Measurements from ENCODE around the gene MRPL38.
"Not testable (repeated sequence)": the region's sequence is repeated elsewhere in the genome, so short reads cannot be mapped to it uniquely, and the experiment has no call there.

Gene MRPL38

DNA sequence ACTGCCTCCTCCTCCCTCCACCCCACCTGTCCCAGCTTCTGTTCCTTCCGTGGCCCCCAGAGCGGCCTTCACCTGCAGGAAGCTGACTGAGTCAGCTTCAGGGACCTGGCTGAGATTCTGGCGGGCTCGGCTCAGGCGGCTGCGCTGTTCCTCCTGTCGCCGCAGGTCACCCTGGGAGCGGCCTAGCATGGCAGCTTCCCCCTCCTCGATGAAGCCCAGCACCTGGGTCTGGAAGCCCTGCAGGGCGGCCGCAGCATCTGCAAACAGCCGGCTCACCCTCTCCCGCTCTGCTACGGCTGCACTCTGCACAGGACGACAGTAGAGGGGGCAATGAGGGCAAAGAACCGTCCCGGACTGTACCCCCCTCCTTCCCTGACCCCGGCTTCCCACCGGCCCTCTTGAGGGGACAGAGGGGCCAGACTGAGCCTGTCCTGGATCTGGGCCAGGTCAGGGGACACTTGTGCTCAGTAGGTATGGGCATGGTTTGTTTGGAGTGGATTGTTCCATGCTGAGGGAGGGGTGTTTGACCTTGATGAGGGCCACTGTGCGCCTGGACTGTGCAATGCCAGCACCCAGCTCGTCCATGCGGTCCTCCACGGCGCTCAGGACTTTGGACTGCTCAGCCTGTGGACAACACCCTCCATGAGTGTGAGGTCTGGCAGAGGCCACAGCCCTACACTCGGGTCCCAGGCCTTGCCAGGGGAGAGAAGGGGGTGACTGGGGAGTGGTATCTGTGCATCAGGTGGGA lies 28.3 kb downstream of the MRPL38 start:
- peak; percentile 51 for DNase-seq (ENCODE audit: low read depth)

DNA sequence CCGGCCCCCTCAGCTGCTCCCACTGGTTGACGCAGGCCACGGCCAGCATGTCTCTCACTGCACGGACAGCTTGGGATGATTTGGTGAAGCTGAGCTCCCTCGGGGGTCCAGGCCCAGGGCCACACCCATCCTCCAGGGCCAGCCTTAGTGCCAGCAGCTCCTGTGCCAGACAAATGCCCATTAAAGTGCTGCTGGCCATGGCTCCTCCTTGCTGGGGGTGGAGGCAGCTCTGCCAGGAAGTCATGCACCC lies 28.8 kb downstream of the MRPL38 start:
- DNase-seq (ENCODE audit: low read depth) = no peak

DNA sequence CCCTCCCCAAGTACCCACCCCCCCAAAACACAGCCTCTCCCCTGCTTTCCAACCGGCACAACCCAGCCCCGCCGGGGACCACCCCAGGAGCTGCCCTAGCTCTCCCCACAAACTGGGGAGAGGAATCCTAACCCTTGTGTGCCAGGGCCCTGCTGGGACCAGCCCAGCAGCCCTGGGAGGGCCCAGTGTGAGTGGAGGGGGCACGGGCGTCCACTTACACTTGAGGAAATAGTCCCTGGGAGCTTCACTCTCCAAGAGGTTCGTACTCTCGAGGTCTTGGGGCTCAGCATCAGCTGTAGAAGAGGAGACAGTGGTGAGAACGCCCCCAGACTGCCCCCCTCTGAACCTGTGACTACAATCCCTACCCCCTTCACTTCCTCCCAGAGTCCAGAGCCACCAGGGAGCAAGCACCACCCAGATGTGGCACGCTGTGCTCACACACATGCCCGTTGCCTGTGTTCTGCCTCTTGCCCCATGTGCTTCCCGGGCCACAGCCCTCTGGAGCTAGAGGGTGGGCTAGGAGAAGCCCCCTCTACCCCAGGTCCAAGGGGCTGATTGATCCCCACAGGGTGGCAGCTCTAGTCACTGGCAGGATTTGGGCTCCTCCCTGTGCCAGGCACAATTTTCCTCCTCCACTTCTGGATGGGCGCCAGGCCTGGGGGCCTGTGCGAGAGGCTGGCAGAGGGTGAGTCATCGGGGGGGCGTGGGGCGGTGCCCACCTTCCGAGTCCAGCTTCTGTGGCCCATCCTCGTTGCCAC lies 29.3 kb downstream of the MRPL38 start:
- no peak for DNase-seq (ENCODE audit: low read depth)

DNA sequence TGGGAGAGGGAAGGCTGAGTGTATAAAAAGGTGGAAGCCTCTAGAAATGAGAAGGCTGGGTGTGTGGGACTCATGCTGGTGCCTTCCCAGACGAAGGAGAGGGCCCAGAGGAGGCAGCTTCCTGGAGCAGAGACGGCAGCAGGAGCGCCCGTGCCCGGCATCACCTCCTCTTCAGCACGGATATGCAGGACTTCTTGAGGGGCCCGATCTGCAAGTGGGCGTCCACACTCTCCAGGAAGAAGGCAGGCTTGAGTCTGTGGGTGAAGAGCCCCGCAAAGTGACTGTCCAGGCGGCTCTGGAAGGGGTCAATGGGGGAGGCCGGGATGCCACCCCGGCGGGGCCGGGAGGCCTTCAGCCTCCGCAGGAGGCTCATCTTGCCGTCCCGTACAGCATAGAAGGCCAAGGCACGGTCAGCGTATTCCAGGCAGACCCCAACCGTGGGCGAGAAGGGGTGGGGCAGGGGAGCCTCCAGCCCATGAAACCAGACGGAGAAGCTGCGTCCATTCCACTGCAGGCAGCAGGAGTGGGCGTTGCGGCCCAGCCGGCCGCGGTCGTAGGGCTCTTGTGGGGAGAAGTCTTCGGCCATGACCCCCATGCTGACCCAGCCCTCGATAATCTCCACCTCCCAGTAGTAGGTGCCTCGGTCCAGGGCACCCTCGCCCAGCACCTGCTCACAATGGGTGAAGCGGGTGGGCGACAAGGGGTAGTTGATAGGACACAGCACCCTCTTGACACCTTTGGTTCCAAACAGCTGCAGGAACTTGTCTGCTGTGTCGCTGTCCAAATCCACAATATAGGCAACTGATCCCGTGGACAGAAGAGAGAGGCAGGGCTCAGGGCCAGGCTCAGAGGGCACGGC lies 30.1 kb downstream of the MRPL38 start:
- no peak for DNase-seq (ENCODE audit: low read depth)

DNA sequence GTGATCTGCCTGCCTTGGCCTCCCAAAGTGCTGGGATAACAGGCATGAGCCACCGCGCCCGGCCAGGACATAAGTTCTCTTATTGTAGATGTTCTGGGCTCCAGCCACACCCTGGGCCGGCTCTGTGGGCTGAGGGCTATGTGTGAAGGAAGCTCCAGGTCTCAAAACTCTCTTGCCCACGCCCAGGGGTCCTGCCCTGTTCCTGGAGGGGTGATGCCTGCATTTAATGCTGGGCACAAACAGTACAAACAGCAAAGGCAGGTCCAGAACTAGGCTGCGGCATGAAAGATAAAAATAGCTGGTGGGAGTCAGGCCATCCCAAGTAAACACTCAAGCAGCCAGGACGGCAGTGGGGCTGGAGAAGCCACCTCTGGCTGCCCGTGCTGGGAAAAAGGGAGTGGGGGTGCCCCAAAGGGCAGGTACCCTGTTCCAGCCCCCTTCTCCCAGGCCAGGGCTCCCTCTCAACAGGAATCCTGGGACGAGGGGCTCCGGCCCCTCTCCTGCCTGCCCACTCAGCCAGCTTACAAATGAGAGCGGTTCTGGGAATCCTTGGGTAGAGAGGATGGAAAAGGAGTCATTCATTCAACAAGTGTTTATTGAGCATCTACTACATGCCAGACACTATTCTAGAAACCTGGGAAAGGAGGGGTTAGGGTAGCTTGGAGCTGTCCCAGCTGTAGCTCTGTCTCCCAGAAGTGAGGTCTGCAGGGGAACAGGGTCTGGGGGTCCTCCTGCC lies 30.9 kb downstream of the MRPL38 start:
- no peak for DNase-seq (ENCODE audit: low read depth)

DNA sequence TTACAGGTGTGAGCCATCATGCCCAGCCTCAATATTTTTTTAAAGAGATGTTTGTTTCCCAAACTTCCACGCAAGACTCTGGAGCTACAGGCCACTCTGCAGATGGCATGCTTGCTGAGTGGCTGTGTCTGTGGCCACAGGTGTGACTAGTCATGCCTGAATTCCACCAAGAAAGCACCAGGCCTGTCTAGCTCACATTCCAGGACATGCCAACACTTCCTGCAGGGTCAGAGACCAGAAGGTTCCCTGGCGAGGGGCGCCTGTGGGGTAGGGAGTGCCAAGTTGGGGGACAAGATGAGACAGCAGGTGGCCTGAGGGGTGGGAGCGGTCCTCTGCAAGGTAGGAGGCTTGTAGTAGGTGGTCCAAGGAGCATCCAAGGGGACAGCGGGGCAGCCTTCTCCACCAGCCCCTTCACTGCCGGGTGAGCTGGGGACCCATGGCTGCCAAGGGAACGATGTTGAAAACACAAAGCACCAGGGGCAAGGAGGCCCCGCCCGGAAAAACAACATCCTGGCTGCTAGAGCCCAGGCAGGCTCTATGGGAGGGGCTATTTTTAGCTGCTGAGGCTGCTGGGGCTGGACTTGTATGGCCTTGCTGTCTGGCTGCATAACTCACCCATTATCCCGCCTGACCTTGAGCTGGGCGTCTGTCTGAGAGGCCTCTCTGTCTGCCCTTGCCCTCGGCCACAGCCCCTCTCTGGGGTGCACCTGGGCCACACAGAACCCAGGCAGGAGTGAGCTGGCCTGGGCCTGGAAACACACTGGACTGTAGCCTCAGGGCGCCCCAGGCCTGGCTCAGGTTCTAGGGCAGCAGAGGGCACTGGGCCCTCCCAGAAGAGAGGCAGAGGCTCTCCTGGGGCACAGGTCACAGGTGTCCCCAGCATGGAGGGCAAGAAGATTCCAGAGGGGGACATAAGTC lies 32.0 kb downstream of the MRPL38 start:
- no peak for DNase-seq (ENCODE audit: low read depth)

DNA sequence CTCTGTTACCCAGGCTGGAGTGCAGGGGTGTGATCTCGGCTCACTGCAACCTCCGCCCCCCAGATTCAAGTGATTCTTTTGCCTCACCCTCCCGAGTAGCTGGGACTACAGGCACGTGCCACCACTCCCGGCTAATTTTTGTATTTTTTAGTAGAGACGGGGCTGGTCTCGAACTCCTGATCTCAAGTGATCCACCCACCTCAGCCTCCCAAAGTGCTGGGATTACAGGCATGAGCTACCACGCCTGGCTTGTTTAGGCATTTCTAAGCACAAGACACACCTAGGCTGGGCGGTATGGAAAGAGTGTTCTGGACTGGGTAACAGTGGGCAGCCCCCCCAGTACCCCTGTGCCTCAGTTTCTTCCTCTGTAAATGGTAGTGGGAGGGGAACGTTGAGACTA lies 34.5 kb downstream of the MRPL38 start:
- DNase-seq (ENCODE audit: low read depth) = not testable (repeated sequence)

DNA sequence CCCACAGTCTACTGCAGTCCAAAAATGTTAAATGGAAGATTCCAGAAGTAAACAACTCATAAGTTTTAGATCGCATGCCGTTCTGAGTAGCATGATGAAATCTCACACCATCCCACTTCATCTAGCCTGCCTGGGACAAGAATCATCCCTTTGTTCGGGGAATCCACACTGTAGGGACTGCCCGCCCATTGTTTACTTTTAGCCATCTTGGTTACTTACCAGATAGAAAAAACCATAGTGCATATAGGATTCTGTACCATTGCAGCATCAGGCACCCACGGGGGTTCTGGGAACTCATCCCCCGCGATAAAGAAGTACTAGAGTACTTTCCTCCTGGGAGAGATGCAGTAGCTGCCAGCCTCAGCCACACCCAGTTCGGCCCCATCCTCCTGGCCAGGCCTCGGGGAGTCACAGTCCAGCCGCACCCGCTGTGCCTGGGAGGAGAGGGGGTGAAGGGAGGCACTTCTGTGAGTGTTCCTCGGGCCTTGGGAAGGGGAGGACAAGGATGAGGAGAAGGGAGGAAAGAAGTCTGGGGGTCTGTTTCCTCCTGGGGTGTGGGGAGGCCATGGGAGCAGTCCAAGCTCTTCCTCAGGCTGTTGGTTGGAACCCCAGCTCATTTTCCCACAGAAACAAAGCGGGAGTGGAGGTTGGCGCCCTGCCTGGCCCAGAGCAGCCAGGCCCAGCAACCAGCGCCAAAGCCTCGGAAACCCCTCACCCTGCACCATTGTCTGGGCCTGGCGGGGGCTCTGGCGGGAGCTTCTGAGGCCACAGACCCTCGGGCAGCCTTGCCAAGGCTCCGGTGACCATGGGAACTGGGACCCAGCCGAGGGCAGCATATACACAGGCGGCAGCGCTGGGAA lies 35.2 kb downstream of the MRPL38 start:
- no peak for DNase-seq (ENCODE audit: low read depth)

DNA sequence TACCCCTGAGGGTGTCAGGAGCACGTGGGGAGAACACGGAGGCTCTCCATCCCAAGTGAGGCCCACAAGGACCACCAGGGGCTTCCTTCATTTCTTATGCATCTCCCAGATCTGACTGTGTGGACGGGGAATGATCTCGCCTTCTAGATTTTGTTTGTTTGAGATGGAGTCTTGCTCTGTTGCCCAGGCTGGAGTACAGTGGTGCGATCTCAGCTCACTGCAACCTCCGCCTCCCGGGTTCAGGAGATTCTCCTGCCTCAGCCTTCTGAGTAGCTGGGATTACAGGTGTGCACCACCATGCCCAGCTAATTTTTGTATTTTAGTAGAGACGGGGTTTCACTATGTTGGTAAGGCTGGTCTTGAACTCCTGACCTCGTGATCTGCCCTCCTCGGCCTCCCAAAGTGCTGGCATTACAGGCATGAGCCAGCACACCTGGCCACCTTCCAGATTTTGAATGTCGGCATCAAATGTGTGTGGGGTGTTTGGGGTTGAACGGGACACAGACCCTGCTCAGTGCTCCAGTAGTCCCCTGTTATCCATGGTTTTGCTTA lies 35.9 kb downstream of the MRPL38 start:
- DNase-seq (ENCODE audit: low read depth) = not testable (repeated sequence)

DNA sequence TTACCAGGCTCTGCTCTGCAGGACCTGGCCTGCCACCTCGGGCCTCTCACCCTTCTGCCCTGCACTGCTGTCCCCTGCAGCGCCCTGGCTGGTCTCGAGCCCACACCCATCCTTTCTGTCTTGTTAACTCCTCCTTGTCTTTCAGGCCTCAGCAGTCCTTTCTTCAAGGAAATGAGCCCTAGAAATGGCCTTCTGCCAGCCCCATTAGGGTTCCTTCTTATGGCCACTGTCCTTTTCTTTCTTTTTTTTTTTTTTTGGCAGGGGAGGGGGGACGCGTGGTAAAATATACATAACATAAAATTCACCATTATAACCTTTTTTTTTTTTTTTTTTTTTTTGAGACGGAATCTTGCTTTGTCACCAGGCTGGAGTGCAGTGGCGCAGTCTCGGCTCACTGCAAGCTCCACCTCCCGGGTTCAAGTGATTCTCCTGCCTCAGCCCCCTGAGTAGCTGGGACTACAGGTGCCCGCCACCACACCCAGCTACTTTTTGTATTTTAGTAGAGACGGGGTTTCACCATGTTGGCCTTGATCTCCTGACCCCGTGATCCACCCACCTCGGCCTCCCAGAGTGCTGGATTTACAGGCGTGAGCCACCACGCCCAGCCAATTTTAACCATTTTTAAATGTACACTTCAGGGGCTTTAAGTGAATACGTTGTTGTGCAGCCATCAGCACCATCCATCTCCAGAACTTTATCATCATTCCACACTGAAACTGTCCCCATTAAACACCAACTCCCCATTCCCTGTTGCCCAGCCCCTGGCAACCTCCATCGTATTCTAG lies 39.1 kb downstream of the MRPL38 start:
- not testable (repeated sequence) for DNase-seq (ENCODE audit: low read depth)

DNA sequence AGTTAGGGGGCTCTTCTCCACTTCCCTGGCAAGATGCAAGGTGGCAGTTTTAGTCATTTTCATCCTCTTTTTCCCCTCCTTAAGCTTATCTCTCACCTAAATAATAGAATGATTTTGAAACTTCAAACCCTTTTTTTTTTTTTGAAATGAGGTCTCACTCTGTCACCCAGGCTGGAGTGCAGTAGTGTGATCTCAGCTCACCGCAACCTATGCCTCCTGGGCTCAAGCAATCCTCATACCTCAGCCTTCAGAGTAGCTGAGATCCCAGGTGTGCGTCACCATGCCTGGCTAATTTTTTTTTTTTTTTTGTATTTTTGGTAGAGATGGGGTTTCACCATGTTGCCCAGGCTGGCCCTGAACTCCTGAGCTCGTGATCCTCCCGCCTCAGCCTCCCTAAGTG lies 39.8 kb downstream of the MRPL38 start:
- DNase-seq (ENCODE audit: low read depth) = not testable (repeated sequence)

DNA sequence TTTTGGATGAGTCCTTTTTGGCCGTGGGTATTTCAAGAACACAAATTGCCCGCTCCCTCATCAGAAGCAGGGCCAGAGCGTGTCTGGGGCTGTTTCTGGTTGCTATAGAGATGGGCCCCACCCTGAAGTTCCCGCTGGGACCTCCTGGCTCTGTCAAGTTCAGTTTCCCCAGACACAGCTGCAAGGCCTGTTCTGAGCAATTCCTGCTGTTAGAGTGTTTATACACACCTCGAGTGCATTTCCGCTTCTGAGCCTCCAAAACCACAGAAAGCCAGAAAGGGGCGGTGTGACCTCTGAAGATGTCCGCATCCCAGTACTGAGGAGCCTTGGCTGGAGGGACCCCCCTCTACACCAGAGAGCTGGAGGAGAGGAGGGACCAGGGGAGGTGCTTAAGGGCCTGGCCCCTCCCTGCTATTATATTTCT lies 40.2 kb downstream of the MRPL38 start:
- no peak for DNase-seq (ENCODE audit: low read depth)

DNA sequence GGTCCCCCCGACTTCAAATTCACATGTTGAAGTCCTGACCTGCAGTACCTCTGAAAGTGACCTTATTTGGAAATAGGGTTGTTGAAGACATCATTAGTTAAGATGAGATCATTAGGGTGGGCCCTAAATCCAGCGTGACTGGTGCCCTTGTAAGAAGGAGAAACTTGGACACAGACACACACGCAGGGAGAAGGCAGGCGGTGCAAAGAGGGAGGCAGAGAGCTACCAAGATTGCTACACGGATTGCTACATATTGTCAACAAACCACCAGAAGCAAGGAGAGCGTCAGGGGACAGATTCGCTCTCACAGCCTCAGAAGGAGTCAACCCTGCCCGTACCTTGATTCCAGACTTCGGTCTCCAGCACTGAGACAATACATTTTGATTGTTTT lies 42.8 kb downstream of the MRPL38 start:
- DNase-seq (ENCODE audit: low read depth) = no peak

DNA sequence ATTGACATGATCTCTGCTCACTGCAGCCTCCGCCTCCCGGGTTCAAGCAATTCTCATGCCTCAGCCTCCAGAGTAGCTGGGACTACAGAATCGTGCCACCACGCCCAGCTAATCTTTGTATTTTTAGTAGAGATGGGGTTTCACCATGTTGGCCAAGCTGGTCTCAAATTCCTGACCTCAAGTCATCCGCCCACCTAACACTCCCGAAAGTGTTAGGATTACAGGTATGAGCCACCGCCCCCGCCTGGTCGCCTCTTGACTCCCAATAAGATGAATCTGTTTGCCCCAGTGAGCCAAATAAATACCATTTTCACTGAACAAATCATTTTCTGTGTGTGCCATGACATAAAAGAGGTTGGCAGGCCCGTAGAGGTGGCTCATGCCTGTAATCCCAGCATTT lies 45.3 kb downstream of the MRPL38 start:
- not testable (repeated sequence) for DNase-seq (ENCODE audit: low read depth)

DNA sequence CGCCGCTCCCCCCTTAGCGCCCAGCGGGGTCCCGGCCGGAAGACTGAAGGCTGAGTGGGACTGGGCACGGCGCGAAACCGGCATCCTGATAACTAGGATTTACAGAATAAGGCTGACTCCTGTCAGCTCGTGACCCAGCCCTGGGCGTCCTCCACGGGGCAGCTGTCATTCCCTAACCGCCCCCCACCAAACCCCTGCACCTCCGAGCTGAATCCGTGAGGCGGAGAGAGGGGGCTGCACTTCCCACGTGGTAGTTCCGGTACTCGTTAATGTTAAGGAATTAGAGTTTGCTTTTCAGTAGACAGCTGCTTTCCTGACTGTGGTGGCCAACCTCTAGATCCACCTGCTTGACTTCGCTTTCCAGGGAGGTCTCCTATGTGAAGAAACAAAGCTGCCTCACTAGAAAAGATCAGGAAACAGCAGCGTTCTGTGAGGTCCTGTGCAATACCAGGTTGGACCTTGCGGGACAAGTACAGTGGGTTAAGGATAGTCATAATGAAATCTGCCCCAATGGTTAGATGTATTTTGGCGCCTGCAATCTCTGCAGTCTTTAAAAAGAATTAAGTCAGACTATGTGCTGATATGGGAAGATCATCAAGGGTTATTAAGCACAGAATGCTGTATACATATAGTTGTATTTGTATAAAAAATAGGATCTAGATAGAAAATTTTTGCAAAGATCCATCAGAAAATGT lies 48.5 kb downstream of the MRPL38 start:
- no peak for DNase-seq (ENCODE audit: low read depth)

DNA sequence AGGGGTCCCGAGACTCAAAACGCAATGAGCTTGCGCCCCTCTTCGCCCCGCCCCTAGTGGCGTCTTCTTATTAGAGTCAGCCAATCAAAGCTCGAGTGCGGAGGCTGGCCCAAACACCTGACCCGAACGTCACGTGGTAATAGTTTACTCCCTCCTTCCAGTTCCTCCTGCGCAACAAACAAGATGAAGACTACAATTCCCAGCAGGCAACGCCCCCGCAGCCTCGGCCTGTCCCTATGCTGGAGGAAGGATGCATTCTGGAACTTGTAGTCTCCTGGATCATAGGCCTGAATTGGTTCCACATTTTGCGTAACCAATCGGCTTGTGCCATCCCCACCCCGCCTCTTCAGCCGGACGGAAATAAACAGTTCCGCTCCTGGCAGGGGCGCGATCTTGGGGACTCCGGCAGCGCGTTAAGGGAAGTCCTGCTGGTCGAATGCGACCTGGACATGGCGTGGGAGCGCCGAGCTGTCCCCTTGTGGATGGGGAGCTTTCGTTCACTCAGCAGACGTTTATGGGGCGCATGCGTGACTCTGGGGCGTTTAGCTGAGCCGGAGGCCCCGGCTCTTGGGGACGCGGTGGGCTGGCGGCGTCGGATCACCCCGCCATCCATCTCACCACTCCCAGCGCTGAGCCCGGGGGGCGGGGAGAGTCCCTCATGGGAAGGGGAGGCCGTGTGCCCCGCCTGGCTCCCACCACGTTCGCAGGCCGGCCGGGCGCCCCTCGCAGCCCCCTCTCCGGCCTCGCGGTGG lies 49.2 kb downstream of the MRPL38 start, which contains the start of gene WBP2:
TSS of gene WBP2 (minus strand) at position 26 of the 752 bp plus-strand sequence. CDS start 38 bp downstream, outside the sequence.
- DNase-seq (ENCODE audit: low read depth) = peak; percentile 90

DNA sequence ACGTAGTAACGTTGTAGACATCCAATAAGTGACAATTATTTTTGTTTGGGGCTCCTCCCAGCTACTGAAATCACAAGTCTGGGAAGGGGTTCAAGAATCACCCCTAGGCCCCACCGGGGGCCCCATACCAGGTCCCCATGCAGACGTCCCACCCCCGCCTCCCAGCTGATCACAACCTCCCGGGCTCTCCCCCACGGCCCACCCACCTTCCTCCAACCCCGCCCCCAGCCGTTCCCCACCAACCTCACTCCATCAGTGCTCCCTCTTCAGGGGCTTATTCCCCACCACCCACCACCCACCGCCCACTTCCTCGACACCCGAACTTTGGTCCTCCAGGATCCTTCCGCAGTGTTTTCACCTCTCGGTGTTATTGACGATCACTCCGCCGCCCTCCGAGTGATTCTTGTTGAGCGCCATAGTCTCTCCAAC lies 49.8 kb downstream of the MRPL38 start:
- DNase-seq (ENCODE audit: low read depth) = no peak
